ENCODE measurements around the gene ST8SIA3.
"Not testable (repeated sequence)": the region's sequence is repeated elsewhere in the genome, so short reads cannot be mapped to it uniquely, and the experiment has no call there.

ST8SIA3 gene

DNA sequence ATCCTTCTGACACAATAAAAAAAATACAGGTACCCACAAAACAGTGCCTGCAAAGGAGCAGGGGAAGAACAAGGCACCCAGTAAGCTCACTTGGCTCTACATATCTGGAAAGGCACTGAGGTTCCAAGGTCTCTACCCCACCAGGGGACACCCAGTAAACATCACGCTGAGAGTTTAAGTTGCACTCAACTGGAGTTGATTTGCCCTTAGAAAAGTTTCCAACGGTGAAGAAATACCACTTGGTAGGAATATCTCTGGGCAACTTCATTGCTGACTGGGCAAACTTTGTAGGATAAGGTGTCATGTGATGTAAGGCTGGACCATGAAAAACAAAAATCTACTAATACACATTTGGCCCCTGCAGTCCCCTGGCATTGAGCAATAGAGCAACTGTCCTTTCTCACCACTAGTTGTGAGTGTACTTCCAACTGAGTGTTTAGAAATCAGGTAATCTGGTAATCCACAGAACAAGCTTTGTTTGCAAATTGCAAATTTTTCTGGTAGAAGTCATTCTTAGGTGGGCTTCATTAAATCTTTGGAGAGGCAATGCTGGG lies 14.2 kb downstream of the ST8SIA3 start:
- DNase-seq = no peak

DNA sequence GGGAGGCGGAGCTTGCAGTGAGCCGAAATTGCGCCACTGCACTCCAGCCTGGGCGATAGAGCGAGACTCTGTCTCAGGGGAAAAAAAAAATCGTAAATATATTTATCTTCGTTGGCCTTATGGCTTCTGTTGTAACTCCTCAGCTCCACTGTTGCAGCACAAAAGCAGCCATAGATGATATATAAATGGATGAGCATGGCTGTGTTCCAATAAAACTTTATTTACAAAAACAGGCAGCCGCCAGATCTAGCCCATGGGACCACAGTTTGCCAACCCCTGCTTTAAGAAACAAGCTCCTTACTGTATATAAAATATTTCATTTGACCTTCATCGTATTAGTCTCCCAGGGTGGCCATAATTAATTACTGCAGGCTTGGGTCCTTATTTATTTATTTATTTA lies 20.1 kb downstream of the ST8SIA3 start:
- no peak for DNase-seq

DNA sequence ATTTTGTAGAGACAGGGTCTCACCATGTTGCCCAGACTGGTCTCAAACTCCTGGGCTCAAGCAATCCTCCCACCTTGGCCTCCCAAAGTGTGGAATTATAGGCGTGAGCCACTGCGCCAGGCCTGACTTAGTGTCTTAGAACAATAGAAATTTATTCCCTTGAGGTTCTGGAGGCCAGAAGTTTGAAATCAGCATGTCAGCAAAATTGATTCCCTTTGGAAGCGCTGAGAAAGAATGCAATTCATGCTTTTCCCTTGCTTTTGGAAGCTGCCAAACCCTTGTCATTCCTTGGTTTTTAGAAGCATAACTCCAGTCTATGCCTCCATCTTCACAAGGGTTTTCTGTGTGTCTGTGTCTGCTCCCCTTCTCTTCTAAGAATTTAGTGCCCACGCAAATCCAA lies 20.7 kb downstream of the ST8SIA3 start:
- DNase-seq = no peak

- DNase-seq = no peak
These were observed 24.1 kb downstream of the ST8SIA3 start for GRCh38 chr18:57376503-57376902.

DNA sequence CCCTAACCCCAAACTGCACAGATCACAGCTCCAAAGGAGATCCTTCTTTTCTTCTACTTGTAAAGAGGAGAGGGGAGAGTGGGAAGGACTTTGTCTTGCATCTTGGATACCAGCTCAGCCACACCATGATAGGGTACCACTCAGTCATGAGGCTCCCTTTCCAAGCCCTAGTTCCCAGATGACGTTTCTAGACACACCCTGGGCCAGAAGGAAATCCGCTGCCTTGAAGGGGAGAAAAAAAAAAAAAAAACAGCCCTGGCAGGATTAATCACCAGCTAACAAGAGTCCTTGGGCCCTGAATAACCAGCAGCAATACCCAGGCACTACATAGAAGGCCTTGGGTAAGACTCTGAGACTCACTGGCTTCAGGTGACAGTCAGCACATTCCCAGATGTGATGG lies 36.9 kb downstream of the ST8SIA3 start:
- DNase-seq = no peak

GRCh38 chr18:57390044-57390443 lies 37.7 kb downstream of the ST8SIA3 start:
- no peak for DNase-seq

GRCh38 chr18:57394749-57395148 lies 42.4 kb downstream of the ST8SIA3 start:
- not testable (repeated sequence) for DNase-seq

DNA sequence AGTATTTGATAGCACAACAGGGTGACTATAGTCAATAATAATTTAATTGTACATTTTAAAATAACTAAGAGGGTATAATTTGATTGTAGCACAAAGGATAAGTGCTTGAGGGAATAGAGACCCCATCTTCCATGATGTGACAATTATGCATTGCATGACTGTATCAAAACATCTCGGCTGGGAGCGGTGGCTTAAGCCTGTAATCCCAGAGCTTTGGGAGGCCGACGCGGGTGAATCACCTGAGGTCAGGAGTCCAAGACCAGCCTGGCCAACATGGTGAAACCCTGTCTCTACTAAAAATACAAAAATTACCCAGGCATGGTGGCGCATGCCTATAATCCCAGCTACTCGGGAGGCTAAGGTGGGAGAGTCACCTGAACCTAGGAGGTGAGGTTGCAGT lies 44.5 kb downstream of the ST8SIA3 start:
- not testable (repeated sequence) for DNase-seq

- no peak for DNase-seq
These were observed 45.2 kb downstream of the ST8SIA3 start for GRCh38 chr18:57397440-57398132.

DNA sequence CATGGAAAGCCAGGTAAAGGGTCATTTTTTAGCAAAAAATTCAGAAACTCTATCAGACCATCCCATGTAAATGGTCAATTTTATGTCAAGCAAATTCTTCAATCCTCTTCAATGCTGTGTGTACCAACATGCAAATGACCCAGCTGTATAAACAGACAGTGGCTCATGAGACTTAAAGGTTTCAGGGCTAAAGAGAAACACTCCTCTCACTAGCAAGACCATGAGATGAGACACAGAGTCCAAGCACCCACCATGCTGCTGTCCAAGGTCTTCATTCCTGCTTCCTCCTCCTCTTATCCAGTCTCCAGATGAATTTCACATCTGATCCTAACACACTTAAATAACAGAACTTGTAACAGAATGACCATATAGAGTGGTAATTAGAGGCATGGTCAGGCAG lies 52.0 kb downstream of the ST8SIA3 start:
- DNase-seq = no peak

GRCh38 chr18:57409650-57410049 lies 57.3 kb downstream of the ST8SIA3 start:
- DNase-seq = no peak

- DNase-seq = no peak
These were observed 58.4 kb downstream of the ST8SIA3 start for GRCh38 chr18:57410749-57411148.

DNA sequence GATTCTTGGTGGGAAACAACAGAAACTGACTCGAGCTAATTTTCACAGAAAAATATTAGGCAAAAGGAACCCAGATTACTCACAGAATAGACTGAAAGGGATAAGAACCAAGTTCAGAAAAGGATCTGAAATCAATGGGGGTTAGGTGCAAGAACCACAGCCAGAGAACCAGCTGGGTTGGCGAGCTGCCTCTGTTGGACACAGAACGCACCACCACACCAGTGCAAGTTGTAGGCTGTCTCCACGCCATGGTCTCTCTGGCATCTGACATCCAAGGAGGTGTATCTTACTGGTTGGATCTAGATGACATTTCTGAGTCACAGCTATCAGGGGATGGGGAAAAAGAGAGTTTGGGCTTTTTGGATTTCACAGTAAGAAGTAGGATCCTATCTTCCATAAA lies 64.2 kb downstream of the ST8SIA3 start:
- no peak for DNase-seq
